ENCODE data around the gene DDAH1.

Gene DDAH1

GRCh38 chr1:85289848-85290335, 175.1 kb downstream of the DDAH1 start:
- Histone ChIP-seq H3K9ac (ENCODE audit: low read depth, low read length, poor library complexity, severe bottlenecking) (no peak overlapping the region), H3K27me3 (ENCODE audit: insufficient read depth, low read length, poor library complexity, severe bottlenecking) (no peaks in the 10 kb centered on the region), H3K36me3 (ENCODE audit: insufficient read depth, low read length) (no peaks in the 10 kb centered on the region), H3F3A (ENCODE audit: low read depth) (no peaks in the 10 kb centered on the region), H3K4me2 (ENCODE audit: low read depth, low read length, poor library complexity, severe bottlenecking) (no peak overlapping the region), H3K79me2 (ENCODE audit: insufficient read depth, low read length) (no peaks in the 10 kb centered on the region), H2AFZ (ENCODE audit: low read length) (no peak overlapping the region; the same call in 1 of the 2 replicates), H3K4me3 (ENCODE audit: low read length, poor library complexity, severe bottlenecking) (no peak overlapping the region), H3K9me3 (ENCODE audit: insufficient read depth, low read depth, low read length) (no peaks in the 10 kb centered on the region), H3K4me1 (ENCODE audit: insufficient read depth, low read length, poor library complexity, severe bottlenecking) (peaks cover 14% of the 10 kb centered on the region), H4K20me1 (ENCODE audit: insufficient read depth, low read length, poor library complexity, severe bottlenecking) (no peaks in the 10 kb centered on the region), H3K9me2 (replicated peaks; ENCODE audit: low read depth, low read length) (no peaks in the 10 kb centered on the region)
- TF ChIP-seq EZH2phosphoT487 (IDR thresholded peaks at IDR 0.05; ENCODE audit: borderline replicate concordance) (no peak), CTCF (conservative IDR thresholded peaks at IDR 0.05; ENCODE audit: low read length) (no peak)

- Histone ChIP-seq H3K9me2 (replicated peaks; ENCODE audit: low read depth, low read length) (no peaks in the 10 kb centered on the region), H3K4me1 (ENCODE audit: insufficient read depth, low read length, poor library complexity, severe bottlenecking) (peaks cover 14% of the 10 kb centered on the region), H3K4me2 (ENCODE audit: low read depth, low read length, poor library complexity, severe bottlenecking) (no peak overlapping the region), H2AFZ (ENCODE audit: low read length) (no peak overlapping the region), H3K79me2 (ENCODE audit: insufficient read depth, low read length) (no peaks in the 10 kb centered on the region), H3F3A (ENCODE audit: low read depth) (no peaks in the 10 kb centered on the region), H4K20me1 (ENCODE audit: insufficient read depth, low read length, poor library complexity, severe bottlenecking) (no peaks in the 10 kb centered on the region), H3K36me3 (ENCODE audit: insufficient read depth, low read length) (no peaks in the 10 kb centered on the region), H3K9me3 (ENCODE audit: insufficient read depth, low read depth, low read length) (no peaks in the 10 kb centered on the region), H3K27me3 (ENCODE audit: insufficient read depth, low read length, poor library complexity, severe bottlenecking) (no peaks in the 10 kb centered on the region), H3K9ac (ENCODE audit: low read depth, low read length, poor library complexity, severe bottlenecking) (no peak overlapping the region), H3K4me3 (ENCODE audit: low read length, poor library complexity, severe bottlenecking) (no peak overlapping the region)
- no peak for TF ChIP-seq CTCF (conservative IDR thresholded peaks at IDR 0.05; ENCODE audit: low read length)
- no peak for TF ChIP-seq EZH2phosphoT487 (IDR thresholded peaks at IDR 0.05; ENCODE audit: borderline replicate concordance)
Observed at GRCh38 chr1:85289207-85289847, 175.6 kb downstream of the DDAH1 start.

GRCh38 chr1:85284202-85284601, 180.8 kb downstream of the DDAH1 start:
- no peaks in the 10 kb centered on the region for H3K36me3 ChIP-seq (ENCODE audit: insufficient read depth, low read length)
- no peaks in the 10 kb centered on the region for H3K4me1 ChIP-seq (ENCODE audit: insufficient read depth, low read length, poor library complexity, severe bottlenecking)
- peaks cover 5% of the 10 kb centered on the region for H3K27me3 ChIP-seq (ENCODE audit: insufficient read depth, low read length, poor library complexity, severe bottlenecking)
- H3K79me2 ChIP-seq (ENCODE audit: insufficient read depth, low read length) = no peaks in the 10 kb centered on the region
- no peak overlapping the region for H3K4me3 ChIP-seq (ENCODE audit: low read length, poor library complexity, severe bottlenecking)
- no peaks in the 10 kb centered on the region for H3K9me3 ChIP-seq (ENCODE audit: insufficient read depth, low read depth, low read length)
- H4K20me1 ChIP-seq (ENCODE audit: insufficient read depth, low read length, poor library complexity, severe bottlenecking) = no peaks in the 10 kb centered on the region
- H3K9me2 ChIP-seq (replicated peaks; ENCODE audit: low read depth, low read length) = no peaks in the 10 kb centered on the region
- no peak overlapping the region for H3K9ac ChIP-seq (ENCODE audit: low read depth, low read length, poor library complexity, severe bottlenecking)
- H3K4me2 ChIP-seq (ENCODE audit: low read depth, low read length, poor library complexity, severe bottlenecking) = no peak overlapping the region
- TF ChIP-seq CTCF (conservative IDR thresholded peaks at IDR 0.05; ENCODE audit: low read length) (no peak), EZH2phosphoT487 (IDR thresholded peaks at IDR 0.05; ENCODE audit: borderline replicate concordance) (no peak)
- no peak overlapping the region for H2AFZ ChIP-seq (ENCODE audit: low read length)
- no peaks in the 10 kb centered on the region for H3F3A ChIP-seq (ENCODE audit: low read depth)
